ENCODE results near the gene ZBTB7C. TPM values are rescaled to one million over a fixed set of nuclear protein-coding genes. Genes with fewer than 3 reads are reported as not detected.

The ZBTB7C gene
- polyA plus RNA-seq, 1 of the 3 experiments (the other 2 are of a cell fraction), result 0.05 TPM

- Histone ChIP-seq H3K4me2 (no peak overlapping the region), H4K20me1 (ENCODE audit: insufficient read depth) (no peaks in the 10 kb centered on the region), H2AFZ (ENCODE audit: low read depth) (no peak overlapping the region), H3K9me3 (no peaks in the 10 kb centered on the region), H3K9ac (no peak overlapping the region), H3K27me3 (ENCODE audit: insufficient read depth) (0 out of 2 replicates have a peak, but pooled peaks cover 15% of the 10 kb centered on the region), H3K79me2 (ENCODE audit: insufficient read depth) (no peaks in the 10 kb centered on the region), H3K36me3 (replicated peaks in 1 of 2; ENCODE audit: control insufficient read depth in 1 of 2, insufficient read depth in 2 of 2, low read length in 1 of 2) (no peaks in the 10 kb centered on the region), H3K9me2 (no peaks in the 10 kb centered on the region), H3K27ac (ENCODE audit: low read depth in 2 of 2, low read length in 1 of 2) (no peak overlapping the region), H3K4me3 (ENCODE audit: low read depth in 2 of 2, low read length in 1 of 2) (no peak overlapping the region), H3F3A (replicated peaks; ENCODE audit: insufficient read depth) (no peaks in the 10 kb centered on the region), H3K4me1 (ENCODE audit: control insufficient read depth in 1 of 2, insufficient read depth in 2 of 2, low read depth in 1 of 2, low read length in 1 of 2) (peaks cover 0 to 40% of the 10 kb centered on the region in 2 experiments; a peak in 2 of 4 replicates)
- DNase-seq, result no peak
- ChIA-PET CTCF (no interaction called here), POLR2A (no interaction called here)
- 56% methylated on average over 6 of the region's 6 CpGs for WGBS (ENCODE audit: low lambda C conversion rate)
- TF ChIP-seq SMC3 (IDR thresholded peaks at IDR 0.05; ENCODE audit: low read depth, low read length) (no peak), FOXJ3 (CRISPR knock-in tag; IDR thresholded peaks at IDR 0.05) (no peak), FOXM1 (IDR thresholded peaks at IDR 0.05; ENCODE audit: low read depth) (no peak), GABPA (IDR thresholded peaks at IDR 0.05; ENCODE audit: low read depth) (no peak), NRF1 (IDR thresholded peaks at IDR 0.05; ENCODE audit: low read depth, low read length) (no peak), USF1 (IDR thresholded peaks at IDR 0.05; ENCODE audit: borderline replicate concordance, low read depth) (no peak), MEF2A (IDR thresholded peaks at IDR 0.05; ENCODE audit: borderline replicate concordance, low read depth) (no peak), RAD21 (IDR thresholded peaks at IDR 0.05; ENCODE audit: low read length) (no peak), TCF12 (IDR thresholded peaks at IDR 0.05) (no peak), GATA2 (CRISPR knock-in tag; IDR thresholded peaks at IDR 0.05) (no peak), CHD2 (IDR thresholded peaks at IDR 0.05; ENCODE audit: low read length, partially characterized antibody) (no peak), TAF1 (IDR thresholded peaks at IDR 0.05; ENCODE audit: borderline replicate concordance, low read depth, low read length) (no peak), SIN3A (IDR thresholded peaks at IDR 0.05; ENCODE audit: borderline replicate concordance, low read depth, low read length) (no peak), ELF1 (IDR thresholded peaks at IDR 0.05) (no peak), EZH2phosphoT487 (IDR thresholded peaks at IDR 0.05; ENCODE audit: borderline replicate concordance, low read depth) (no peak), TEAD4 (IDR thresholded peaks at IDR 0.05; ENCODE audit: borderline replicate concordance, insufficient read depth) (no peak), MXI1 (IDR thresholded peaks at IDR 0.05; ENCODE audit: low read depth, low read length) (no peak)
- TF ChIP-seq, protein P1, sequence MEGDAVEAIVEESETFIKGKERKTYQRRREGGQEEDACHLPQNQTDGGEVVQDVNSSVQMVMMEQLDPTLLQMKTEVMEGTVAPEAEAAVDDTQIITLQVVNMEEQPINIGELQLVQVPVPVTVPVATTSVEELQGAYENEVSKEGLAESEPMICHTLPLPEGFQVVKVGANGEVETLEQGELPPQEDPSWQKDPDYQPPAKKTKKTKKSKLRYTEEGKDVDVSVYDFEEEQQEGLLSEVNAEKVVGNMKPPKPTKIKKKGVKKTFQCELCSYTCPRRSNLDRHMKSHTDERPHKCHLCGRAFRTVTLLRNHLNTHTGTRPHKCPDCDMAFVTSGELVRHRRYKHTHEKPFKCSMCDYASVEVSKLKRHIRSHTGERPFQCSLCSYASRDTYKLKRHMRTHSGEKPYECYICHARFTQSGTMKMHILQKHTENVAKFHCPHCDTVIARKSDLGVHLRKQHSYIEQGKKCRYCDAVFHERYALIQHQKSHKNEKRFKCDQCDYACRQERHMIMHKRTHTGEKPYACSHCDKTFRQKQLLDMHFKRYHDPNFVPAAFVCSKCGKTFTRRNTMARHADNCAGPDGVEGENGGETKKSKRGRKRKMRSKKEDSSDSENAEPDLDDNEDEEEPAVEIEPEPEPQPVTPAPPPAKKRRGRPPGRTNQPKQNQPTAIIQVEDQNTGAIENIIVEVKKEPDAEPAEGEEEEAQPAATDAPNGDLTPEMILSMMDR (IDR thresholded peaks at IDR 0.05), result no peak
- TF ChIP-seq, protein P2, sequence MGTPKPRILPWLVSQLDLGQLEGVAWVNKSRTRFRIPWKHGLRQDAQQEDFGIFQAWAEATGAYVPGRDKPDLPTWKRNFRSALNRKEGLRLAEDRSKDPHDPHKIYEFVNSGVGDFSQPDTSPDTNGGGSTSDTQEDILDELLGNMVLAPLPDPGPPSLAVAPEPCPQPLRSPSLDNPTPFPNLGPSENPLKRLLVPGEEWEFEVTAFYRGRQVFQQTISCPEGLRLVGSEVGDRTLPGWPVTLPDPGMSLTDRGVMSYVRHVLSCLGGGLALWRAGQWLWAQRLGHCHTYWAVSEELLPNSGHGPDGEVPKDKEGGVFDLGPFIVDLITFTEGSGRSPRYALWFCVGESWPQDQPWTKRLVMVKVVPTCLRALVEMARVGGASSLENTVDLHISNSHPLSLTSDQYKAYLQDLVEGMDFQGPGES (IDR thresholded peaks at IDR 0.05; ENCODE audit: low read depth, low read length), result no peak
- TF ChIP-seq, protein P3, sequence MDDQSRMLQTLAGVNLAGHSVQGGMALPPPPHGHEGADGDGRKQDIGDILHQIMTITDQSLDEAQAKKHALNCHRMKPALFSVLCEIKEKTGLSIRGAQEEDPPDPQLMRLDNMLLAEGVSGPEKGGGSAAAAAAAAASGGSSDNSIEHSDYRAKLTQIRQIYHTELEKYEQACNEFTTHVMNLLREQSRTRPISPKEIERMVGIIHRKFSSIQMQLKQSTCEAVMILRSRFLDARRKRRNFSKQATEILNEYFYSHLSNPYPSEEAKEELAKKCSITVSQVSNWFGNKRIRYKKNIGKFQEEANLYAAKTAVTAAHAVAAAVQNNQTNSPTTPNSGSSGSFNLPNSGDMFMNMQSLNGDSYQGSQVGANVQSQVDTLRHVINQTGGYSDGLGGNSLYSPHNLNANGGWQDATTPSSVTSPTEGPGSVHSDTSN (IDR thresholded peaks at IDR 0.05), result no peak
These were observed 299.2 kb downstream of the ZBTB7C start for GRCh38 chr18:48109961-48110493.

All from SK-N-SH (cell line).